SK-N-SH (cell line): Measurements from ENCODE around the gene TUBA4B. TPM values are rescaled to one million over a fixed set of nuclear protein-coding genes. Genes with fewer than 3 reads are reported as not detected.

ENCODE experiments used
- CTCF ChIA-PET: fragments of 300-600, 350-600 bp; formaldehyde crosslinking; extraction: SDS; loops from one replicate; lab custom pipeline; 2021; lab: Yijun Ruan, JAX
- POLR2A ChIA-PET: fragments of 350-600 bp; sonication (Branson Sonifier 250); formaldehyde crosslinking; extraction: SDS; loops from one replicate; lab custom pipeline; 2020; ENCODE audit warnings: antibody characterized with exemption, inconsistent platforms; lab: Yijun Ruan, JAX
- DNase-seq: peaks from one replicate; pipeline ENCODE4 v3.0.0; 2012
- H2AFZ ChIP-seq: fragments of 200-600 bp; sonication (generic); 2 replicates; pipeline ENCODE4 v1.8.1; 2016; ENCODE audit warnings: antibody characterized with exemption, mild to moderate bottlenecking, low read depth
- H3F3A ChIP-seq: fragments of 200-600 bp; sonication (generic); replicated peaks from 2 replicates; pipeline ENCODE3; 2016; ENCODE audit warnings: antibody characterized with exemption, mild to moderate bottlenecking; ENCODE audit not compliant: insufficient read depth
- H3K27ac ChIP-seq, 2 experiments: fragments of 200-500 bp in 1 of 2; fragments of 200-600 bp in 1 of 2; sonication (Bioruptor generic) in 1 of 2; sonication (generic), shearing (Covaris generic) in 1 of 2; 2 replicates each; pipeline versions ENCODE4 v1.5.1 to v1.6.1; 2014 to 2016; ENCODE audit warnings: low read depth in 2 of 2, inconsistent platforms in 1 of 2, low read length in 1 of 2, mild to moderate bottlenecking in 1 of 2, mixed read lengths in 1 of 2
- H3K27me3 ChIP-seq: fragments of 200-600 bp; sonication (generic), shearing (Covaris generic); 2 replicates; pipeline ENCODE4 v1.6.1; 2016; ENCODE audit warnings: mixed run types; ENCODE audit not compliant: insufficient read depth
- H3K36me3 ChIP-seq, 2 experiments: fragments of 200-500 bp in 1 of 2; fragments of 200-600 bp in 1 of 2; sonication (Bioruptor generic) in 1 of 2; sonication (generic) in 1 of 2; replicated peaks in 1 of 2; 2 replicates each; pipeline versions ENCODE3 to v1.5.1; 2014 to 2016; ENCODE audit warnings: low read length in 1 of 2, mild to moderate bottlenecking in 1 of 2; ENCODE audit not compliant: insufficient read depth in 2 of 2, control insufficient read depth in 1 of 2
- H3K4me1 ChIP-seq, 2 experiments: fragments of 200-500 bp in 1 of 2; fragments of 200-600 bp in 1 of 2; sonication (Bioruptor generic) in 1 of 2; sonication (generic), shearing (Covaris generic) in 1 of 2; 2 replicates each; pipeline versions ENCODE4 v1.5.1 to v1.6.1; 2014 to 2016; ENCODE audit warnings: low read depth in 1 of 2, low read length in 1 of 2, mixed run types in 1 of 2; ENCODE audit not compliant: insufficient read depth in 2 of 2, control insufficient read depth in 1 of 2
- H3K4me2 ChIP-seq: fragments of 200-600 bp; sonication (generic), shearing (Covaris generic); 2 replicates; pipeline ENCODE4 v1.6.1; 2017; ENCODE audit warnings: mixed run types
- H3K4me3 ChIP-seq, 2 experiments: fragments of 200-500 bp in 1 of 2; fragments of 200-600 bp in 1 of 2; sonication (Bioruptor generic) in 1 of 2; sonication (generic), shearing (Covaris generic) in 1 of 2; 2 replicates each; pipeline versions ENCODE4 v1.5.1 to v1.8.1; 2014 to 2016; ENCODE audit warnings: low read depth in 2 of 2, inconsistent platforms in 1 of 2, low read length in 1 of 2, mild to moderate bottlenecking in 1 of 2, mixed read lengths in 1 of 2, moderate library complexity in 1 of 2
- H3K79me2 ChIP-seq: fragments of 200-600 bp; sonication (generic); 2 replicates; pipeline ENCODE4 v1.8.1; 2017; ENCODE audit warnings: mild to moderate bottlenecking; ENCODE audit not compliant: insufficient read depth
- H3K9ac ChIP-seq: fragments of 200-600 bp; sonication (generic); 2 replicates; pipeline ENCODE4 v1.6.1; 2017; ENCODE audit warnings: mixed run types
- H3K9me2 ChIP-seq: fragments of 200-600 bp; sonication (generic); 2 replicates; pipeline ENCODE4 v1.6.1; 2017; ENCODE audit warnings: mixed run types
- H3K9me3 ChIP-seq: fragments of 200-600 bp; sonication (generic); 2 replicates; pipeline ENCODE4 v1.6.1; 2017; ENCODE audit warnings: mixed run types, mild to moderate bottlenecking, moderate library complexity
- H4K20me1 ChIP-seq: fragments of 200-600 bp; sonication (generic); 2 replicates; pipeline ENCODE4 v1.6.1; 2017; ENCODE audit warnings: mild to moderate bottlenecking, mixed run types; ENCODE audit not compliant: insufficient read depth
- EP300 ChIP-seq, 2 experiments: IDR thresholded peaks; 2 replicates each; pipeline versions ENCODE4 v1.4.0 to v1.6.1; 2012; ENCODE audit warnings: borderline replicate concordance in 1 of 2, low read depth in 1 of 2, low read length in 1 of 2
- FOSL2 ChIP-seq: IDR thresholded peaks from 2 replicates; pipeline ENCODE4 v1.4.0; 2012; ENCODE audit warnings: low read depth, mild to moderate bottlenecking, moderate library complexity, borderline replicate concordance
- FOXJ3 ChIP-seq: sonication (generic); formaldehyde crosslinking; IDR thresholded peaks from 2 replicates; pipeline ENCODE4 v1.5.1; 2020; ENCODE audit warnings: mild to moderate bottlenecking, missing genetic modification reagents
- IRF3 ChIP-seq: fragments of 150-350 bp; IDR thresholded peaks from 2 replicates; pipeline ENCODE4 v1.6.1; 2016; ENCODE audit warnings: mild to moderate bottlenecking, low read depth, low read length
- MAX ChIP-seq: IDR thresholded peaks from 2 replicates; pipeline ENCODE4 v1.4.0; 2012; ENCODE audit warnings: low read depth
- MXI1 ChIP-seq: IDR thresholded peaks from 2 replicates; pipeline ENCODE4 v1.6.1; 2012; ENCODE audit warnings: mild to moderate bottlenecking, low read depth, low read length, improper control_type of control experiment
- NFIC ChIP-seq: IDR thresholded peaks from 2 replicates; pipeline ENCODE4 v1.4.0; 2012; ENCODE audit warnings: borderline replicate concordance
- NRF1 ChIP-seq: IDR thresholded peaks from 2 replicates; pipeline ENCODE4 v1.6.1; 2012; ENCODE audit warnings: low read depth, mild to moderate bottlenecking, low read length
- RAD21 ChIP-seq: IDR thresholded peaks from 2 replicates; pipeline ENCODE4 v1.6.1; 2012; ENCODE audit warnings: mild to moderate bottlenecking, low read length
- RCOR1 ChIP-seq: fragments of 150-350 bp; IDR thresholded peaks from 2 replicates; pipeline ENCODE4 v1.6.1; 2017; ENCODE audit warnings: antibody characterized with exemption, low read length
- SMC3 ChIP-seq: IDR thresholded peaks from 2 replicates; pipeline ENCODE4 v1.6.1; 2012; ENCODE audit warnings: low read depth, low read length, improper control_type of control experiment
- TEAD4 ChIP-seq: IDR thresholded peaks from 2 replicates; pipeline ENCODE4 v1.4.0; 2012; ENCODE audit warnings: mild to moderate bottlenecking, borderline replicate concordance; ENCODE audit not compliant: insufficient read depth
- USF2 ChIP-seq: fragments of 150-350 bp; IDR thresholded peaks from 2 replicates; pipeline ENCODE4 v1.6.1; 2017; ENCODE audit warnings: antibody characterized with exemption, low read length, low read depth, borderline replicate concordance
- YY1 ChIP-seq: IDR thresholded peaks from 2 replicates; pipeline ENCODE4 v1.4.0; 2012; ENCODE audit warnings: low read depth, mild to moderate bottlenecking
- WGBS: methylation state at CpG from one replicate; pipeline ENCODE4 v1.1.6; 2017; ENCODE audit warnings: low lambda C conversion rate; 5-methylcytosine and 5-hydroxymethylcytosine counted together
- polyA plus RNA-seq, 3 experiments: library from polyadenylated mRNA; depleted of rRNA; stranded (reverse); fragments of >200 nt; gene quantifications; 2 replicates each; pipeline ENCODE4 v1.2.3, GENCODE V29; 2012
- TF ChIP-seq, protein P1 (sequence below): fragments of 200-600 bp; sonication (generic); IDR thresholded peaks from 2 replicates; pipeline ENCODE4 v1.6.1; 2017; ENCODE audit warnings: antibody characterized with exemption, mild to moderate bottlenecking, moderate library complexity

Gene TUBA4B
- polyA plus RNA-seq, 1 of the 3 experiments (the other 2 are of a cell fraction): 0.03 TPM

DNA sequence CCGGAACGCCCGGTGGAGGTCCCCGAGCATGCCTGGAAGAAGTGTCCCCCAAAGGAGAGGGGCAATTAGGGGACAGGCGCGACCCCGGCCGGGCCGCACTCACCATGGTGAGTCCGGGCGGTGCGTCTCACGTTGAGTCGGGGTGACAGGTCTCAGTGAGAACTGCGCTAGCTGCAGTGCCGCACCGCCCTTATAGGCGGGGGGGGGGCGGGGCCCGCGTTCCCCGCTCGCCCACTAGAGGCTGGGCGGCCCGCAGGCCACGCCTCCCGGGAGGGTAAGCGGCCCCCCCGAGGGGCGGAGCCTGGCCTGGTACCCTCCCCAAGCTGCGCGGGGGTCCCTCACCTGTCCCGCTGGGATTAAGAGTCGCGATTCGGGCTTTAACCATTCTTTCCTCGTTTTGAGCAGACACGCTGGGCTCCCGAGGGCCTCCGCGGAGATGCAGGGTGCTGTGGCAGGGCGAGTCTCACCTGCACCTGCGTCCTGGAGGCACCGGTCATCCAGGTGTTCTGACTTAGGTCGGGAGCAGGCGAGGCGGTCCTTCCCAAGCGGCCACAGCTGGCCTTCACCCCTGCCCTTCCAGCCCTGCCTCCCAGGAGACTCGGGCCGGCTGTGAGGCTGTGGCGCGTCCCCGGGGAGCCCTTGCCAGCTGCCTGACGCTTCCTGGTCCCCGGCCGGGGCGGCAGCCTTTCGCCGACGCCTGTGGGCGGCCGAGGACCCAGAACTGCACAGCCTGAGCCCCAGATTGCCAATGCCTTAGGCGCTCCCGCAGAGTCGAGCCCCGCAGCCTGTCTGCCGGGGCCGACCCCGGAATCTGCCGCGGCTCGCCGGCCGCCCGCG, 928 bp downstream of the TUBA4B start, which contains the start of gene TUBA4A:
TSS of gene TUBA4A (minus strand) at position 166 of the 837 bp plus-strand sequence. CDS start at position 106, 60 bp downstream.
- POLR2A ChIA-PET: interaction anchor here (2.6 kb wide), 1 partner anchor 9 kb away, joined by 15 read pairs; the partner anchor contains the start of genes GLB1L and STK16
- DNase-seq: peak; percentile 98
- no peaks in the 10 kb centered on the region for H3K9me2 ChIP-seq
- H3K9me3 ChIP-seq: no peaks in the 10 kb centered on the region
- peak within 1 kb of the TSS; percentile 97 for H3K4me2 ChIP-seq
- WGBS: 5% methylated on average over 8 of the region's 76 CpGs
- H3K27me3 ChIP-seq: peaks cover 40% of the 10 kb centered on the region
- H3K4me3 ChIP-seq: peak within 1 kb of the TSS; percentile 53 to 60
- TF ChIP-seq, protein P1, sequence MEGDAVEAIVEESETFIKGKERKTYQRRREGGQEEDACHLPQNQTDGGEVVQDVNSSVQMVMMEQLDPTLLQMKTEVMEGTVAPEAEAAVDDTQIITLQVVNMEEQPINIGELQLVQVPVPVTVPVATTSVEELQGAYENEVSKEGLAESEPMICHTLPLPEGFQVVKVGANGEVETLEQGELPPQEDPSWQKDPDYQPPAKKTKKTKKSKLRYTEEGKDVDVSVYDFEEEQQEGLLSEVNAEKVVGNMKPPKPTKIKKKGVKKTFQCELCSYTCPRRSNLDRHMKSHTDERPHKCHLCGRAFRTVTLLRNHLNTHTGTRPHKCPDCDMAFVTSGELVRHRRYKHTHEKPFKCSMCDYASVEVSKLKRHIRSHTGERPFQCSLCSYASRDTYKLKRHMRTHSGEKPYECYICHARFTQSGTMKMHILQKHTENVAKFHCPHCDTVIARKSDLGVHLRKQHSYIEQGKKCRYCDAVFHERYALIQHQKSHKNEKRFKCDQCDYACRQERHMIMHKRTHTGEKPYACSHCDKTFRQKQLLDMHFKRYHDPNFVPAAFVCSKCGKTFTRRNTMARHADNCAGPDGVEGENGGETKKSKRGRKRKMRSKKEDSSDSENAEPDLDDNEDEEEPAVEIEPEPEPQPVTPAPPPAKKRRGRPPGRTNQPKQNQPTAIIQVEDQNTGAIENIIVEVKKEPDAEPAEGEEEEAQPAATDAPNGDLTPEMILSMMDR: no peak
- no peak for TF ChIP-seq YY1
- TF ChIP-seq MAX: no peak
- TF ChIP-seq IRF3: no peak
- H3K36me3 ChIP-seq: no peaks in the 10 kb centered on the region
- no peaks in the 10 kb centered on the region for H3K79me2 ChIP-seq
- H3K27ac ChIP-seq: no peak within 1 kb of the TSS
- no peaks in the 10 kb centered on the region for H4K20me1 ChIP-seq
- H3F3A ChIP-seq: peaks cover 12% of the 10 kb centered on the region
- CTCF ChIA-PET: interaction anchor here (0.8 to 5.5 kb wide), 13 partner anchors 11 to 288 kb away, joined by 3 to 44 read pairs (median 4); partner anchors contain the start of gene DNAJB2
- H2AFZ ChIP-seq: peak within 1 kb of the TSS; percentile 82
- H3K4me1 ChIP-seq: peaks cover 17 to 21% of the 10 kb centered on the region in 2 experiments; a peak in 3 of 4 replicates
- no peak within 1 kb of the TSS for H3K9ac ChIP-seq

DNA sequence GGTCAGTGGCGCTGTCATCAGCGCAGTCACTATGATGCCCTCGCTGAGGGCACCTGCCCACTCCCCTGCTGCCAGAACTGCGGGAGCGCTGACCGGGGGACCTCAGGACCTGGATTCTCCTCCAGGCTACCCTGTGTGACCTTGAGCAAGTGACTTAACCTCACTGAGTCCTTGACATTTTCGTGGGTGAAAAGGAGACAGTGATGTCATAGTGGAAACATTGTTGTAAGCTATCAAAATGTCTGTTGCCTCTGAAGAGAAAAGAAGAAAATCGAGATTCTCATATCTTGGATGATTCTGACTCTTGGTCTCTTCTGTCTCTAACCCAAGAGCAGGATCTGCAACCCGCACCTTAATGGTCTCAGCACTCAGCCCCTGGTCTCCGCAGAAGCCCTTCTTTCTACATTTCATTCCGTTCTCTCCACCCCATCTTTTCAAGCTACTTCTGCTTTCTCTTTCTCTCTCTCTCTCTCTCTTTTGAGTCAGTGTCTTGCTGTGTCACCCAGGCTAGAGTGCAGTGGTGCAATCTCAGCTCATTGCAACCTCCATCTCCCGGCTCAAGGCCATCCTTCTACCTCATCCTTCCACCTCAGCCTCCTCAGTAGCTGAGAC, 1.7 kb downstream of the TUBA4B start:
- peak overlapping the region; percentile 97 for H3K4me2 ChIP-seq
- H4K20me1 ChIP-seq: no peaks in the 10 kb centered on the region
- no peak overlapping the region for H3K9ac ChIP-seq
- H2AFZ ChIP-seq: 0 out of 2 replicates have a peak overlapping the region, but pooled peaks have one; percentile 82
- POLR2A ChIA-PET: interaction anchor here (2.6 kb wide), 1 partner anchor 10 kb away, joined by 15 read pairs; the partner anchor contains the start of genes GLB1L and STK16
- H3K36me3 ChIP-seq: no peaks in the 10 kb centered on the region
- peaks cover 40% of the 10 kb centered on the region for H3K27me3 ChIP-seq
- H3K4me1 ChIP-seq: peaks cover 10 to 16% of the 10 kb centered on the region in 2 experiments; a peak in 3 of 4 replicates
- H3K9me3 ChIP-seq: no peaks in the 10 kb centered on the region
- TF ChIP-seq NRF1 (no peak), IRF3 (no peak), MXI1 (no peak), SMC3 (no peak), FOSL2 (no peak), RAD21 (no peak), USF2 (no peak), RCOR1 (no peak), NFIC (no peak), EP300 (IDR thresholded peaks at IDR 0.05; ENCODE audit: borderline replicate concordance in 1 of 2, low read depth in 1 of 2, low read length in 1 of 2) (no peak), FOXJ3 (no peak), TEAD4 (no peak)
- TF ChIP-seq, protein P1: no peak
- H3F3A ChIP-seq: peaks cover 4% of the 10 kb centered on the region
- no peak for DNase-seq
- no peaks in the 10 kb centered on the region for H3K9me2 ChIP-seq
- 52% methylated on average over 6 of the region's 12 CpGs for WGBS
- H3K27ac ChIP-seq: no peak overlapping the region
- CTCF ChIA-PET: interaction anchor here (0.8 to 5.5 kb wide), 13 partner anchors 11 to 274 kb away, joined by 3 to 44 read pairs (median 4); partner anchors contain the start of gene DNAJB2
- H3K4me3 ChIP-seq: peak overlapping the region; percentile 53 to 60
- no peaks in the 10 kb centered on the region for H3K79me2 ChIP-seq
